DOHH2 (cell line): ENCODE data around the gene LRTM2.

ENCODE experiments used
- EZH2phosphoT487 ChIP-seq: fragments of 200-600 bp; sonication (generic); IDR thresholded peaks from 2 replicates; pipeline ENCODE4 v1.6.1; 2017; ENCODE audit warnings: borderline replicate concordance, mild to moderate bottlenecking, antibody characterized with exemption, low read length, moderate library complexity, mixed read lengths
- TF ChIP-seq, protein P1 (sequence below): fragments of 200-600 bp; sonication (generic); IDR thresholded peaks from one replicate; pipeline ENCODE4 v1.5.1; 2014; ENCODE audit warnings: antibody characterized with exemption, mild to moderate bottlenecking, low read depth, low read length; ENCODE audit not compliant: poor library complexity, severe bottlenecking

DNA sequence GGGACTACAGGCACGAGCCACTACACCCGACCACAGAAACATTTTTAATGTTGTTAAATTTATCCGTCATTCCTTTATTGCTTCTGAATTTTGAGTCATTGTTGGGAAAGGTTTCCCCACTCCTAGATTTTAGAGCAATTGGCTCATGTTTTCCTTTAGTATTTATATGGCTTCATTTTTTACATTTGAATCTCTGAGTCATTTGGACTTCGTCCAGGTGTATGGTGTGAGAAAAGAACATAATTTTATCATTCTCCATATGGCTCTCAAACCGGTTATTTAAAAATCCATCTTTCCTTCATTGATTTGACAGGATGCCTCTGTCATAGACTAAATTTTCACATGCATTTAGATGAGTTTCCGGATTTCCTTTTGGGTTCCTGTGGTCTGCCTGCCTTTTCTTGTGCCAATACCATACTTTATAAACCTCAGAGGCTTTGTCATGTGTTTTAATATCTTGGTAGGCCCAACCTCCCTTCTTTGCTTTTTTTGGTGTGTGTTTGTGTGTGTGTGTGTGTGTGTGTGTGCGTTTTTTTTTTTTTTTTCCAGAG, 30.9 kb downstream of the LRTM2 start:
- TF ChIP-seq, protein P1, sequence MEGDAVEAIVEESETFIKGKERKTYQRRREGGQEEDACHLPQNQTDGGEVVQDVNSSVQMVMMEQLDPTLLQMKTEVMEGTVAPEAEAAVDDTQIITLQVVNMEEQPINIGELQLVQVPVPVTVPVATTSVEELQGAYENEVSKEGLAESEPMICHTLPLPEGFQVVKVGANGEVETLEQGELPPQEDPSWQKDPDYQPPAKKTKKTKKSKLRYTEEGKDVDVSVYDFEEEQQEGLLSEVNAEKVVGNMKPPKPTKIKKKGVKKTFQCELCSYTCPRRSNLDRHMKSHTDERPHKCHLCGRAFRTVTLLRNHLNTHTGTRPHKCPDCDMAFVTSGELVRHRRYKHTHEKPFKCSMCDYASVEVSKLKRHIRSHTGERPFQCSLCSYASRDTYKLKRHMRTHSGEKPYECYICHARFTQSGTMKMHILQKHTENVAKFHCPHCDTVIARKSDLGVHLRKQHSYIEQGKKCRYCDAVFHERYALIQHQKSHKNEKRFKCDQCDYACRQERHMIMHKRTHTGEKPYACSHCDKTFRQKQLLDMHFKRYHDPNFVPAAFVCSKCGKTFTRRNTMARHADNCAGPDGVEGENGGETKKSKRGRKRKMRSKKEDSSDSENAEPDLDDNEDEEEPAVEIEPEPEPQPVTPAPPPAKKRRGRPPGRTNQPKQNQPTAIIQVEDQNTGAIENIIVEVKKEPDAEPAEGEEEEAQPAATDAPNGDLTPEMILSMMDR: no peak
- TF ChIP-seq EZH2phosphoT487: no peak
